ENCODE results near the gene ZNF385B.

DNA sequence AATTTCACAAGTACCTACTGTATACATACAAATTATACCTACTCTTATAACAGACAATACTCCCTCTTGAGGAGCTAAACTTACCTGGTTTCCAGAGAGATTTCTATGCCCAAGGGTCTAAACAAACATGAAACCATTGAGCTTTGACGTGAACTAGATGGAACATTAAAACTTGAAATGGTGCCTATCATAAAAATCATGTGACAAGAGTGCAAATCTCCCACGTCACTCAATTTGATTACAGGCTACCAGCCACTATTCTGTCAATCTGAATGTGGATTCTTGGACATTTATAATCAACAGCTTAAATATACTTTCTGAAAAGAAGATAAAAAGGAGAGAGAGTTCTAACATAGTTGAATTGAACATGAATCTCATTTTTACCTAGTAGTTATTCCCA is 299.7 kb downstream of the ZNF385B start:
- TF ChIP-seq, protein P1, sequence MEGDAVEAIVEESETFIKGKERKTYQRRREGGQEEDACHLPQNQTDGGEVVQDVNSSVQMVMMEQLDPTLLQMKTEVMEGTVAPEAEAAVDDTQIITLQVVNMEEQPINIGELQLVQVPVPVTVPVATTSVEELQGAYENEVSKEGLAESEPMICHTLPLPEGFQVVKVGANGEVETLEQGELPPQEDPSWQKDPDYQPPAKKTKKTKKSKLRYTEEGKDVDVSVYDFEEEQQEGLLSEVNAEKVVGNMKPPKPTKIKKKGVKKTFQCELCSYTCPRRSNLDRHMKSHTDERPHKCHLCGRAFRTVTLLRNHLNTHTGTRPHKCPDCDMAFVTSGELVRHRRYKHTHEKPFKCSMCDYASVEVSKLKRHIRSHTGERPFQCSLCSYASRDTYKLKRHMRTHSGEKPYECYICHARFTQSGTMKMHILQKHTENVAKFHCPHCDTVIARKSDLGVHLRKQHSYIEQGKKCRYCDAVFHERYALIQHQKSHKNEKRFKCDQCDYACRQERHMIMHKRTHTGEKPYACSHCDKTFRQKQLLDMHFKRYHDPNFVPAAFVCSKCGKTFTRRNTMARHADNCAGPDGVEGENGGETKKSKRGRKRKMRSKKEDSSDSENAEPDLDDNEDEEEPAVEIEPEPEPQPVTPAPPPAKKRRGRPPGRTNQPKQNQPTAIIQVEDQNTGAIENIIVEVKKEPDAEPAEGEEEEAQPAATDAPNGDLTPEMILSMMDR (IDR thresholded peaks at IDR 0.05), result no peak
- no peak for TF ChIP-seq POLR2A (IDR thresholded peaks at IDR 0.05)

All from uterus (tissue), 2 donors.